ENCODE measurements around the gene TMEM192. TPM values are rescaled to one million over a fixed set of nuclear protein-coding genes. Genes with fewer than 3 reads are reported as not detected.

TMEM192 gene
- total and polyA plus RNA-seq, 2 donors (not counting 3 experiments of a cell fraction or from before 2014, with no cell fraction given) = 11.4 to 13.0 TPM

- Histone ChIP-seq H3K27me3 (ENCODE audit: control insufficient read depth in 2 of 2, insufficient read depth in 2 of 2, low read length in 2 of 2) (no peaks in the 10 kb centered on the region), H2AFZ (ENCODE audit: low read depth, low read length) (no peak overlapping the region), H3K9me3 (replicated peaks; ENCODE audit: control insufficient read depth, insufficient read depth, low read length) (no peaks in the 10 kb centered on the region), H3K36me3 (ENCODE audit: control insufficient read depth in 2 of 2, extremely low read depth in 1 of 2, insufficient read depth in 2 of 2, low read length in 2 of 2) (no peaks in the 10 kb centered on the region), H3K9ac (replicated peaks; ENCODE audit: extremely low read depth, insufficient read depth, low read length) (no peak overlapping the region), H3K27ac (ENCODE audit: insufficient read depth, low read depth, low read length) (no peak overlapping the region), H3K79me2 (ENCODE audit: control insufficient read depth, insufficient read depth, low read length) (no peaks in the 10 kb centered on the region), H3K9me1 (replicated peaks; ENCODE audit: control insufficient read depth, extremely low read depth, insufficient read depth, low read length) (no peaks in the 10 kb centered on the region), H3K4me3 (replicated peaks in 1 of 3; ENCODE audit: insufficient read depth in 1 of 3, low read depth in 1 of 3, low read length in 3 of 3) (no peak overlapping the region), H3K4me2 (ENCODE audit: insufficient read depth, low read length) (no peak overlapping the region), H4K20me1 (replicated peaks; ENCODE audit: control insufficient read depth, extremely low read depth, insufficient read depth, low read length) (no peaks in the 10 kb centered on the region), H3K4me1 (ENCODE audit: control insufficient read depth, extremely low read depth, insufficient read depth, low read length) (no peaks in the 10 kb centered on the region)
- dilution Hi-C loops (cut with MboI; ENCODE audit: extremely low pct_ligation_motif_present, low sequenced_read_pairs) (no loop called here), intact Hi-C loops (cut with micrococcal nuclease) (no loop called here)
- BruUV-seq (replicated peaks) = no TSS peak
- FAIRE-seq = no peak
- ChIA-PET POLR2A (no interaction called here), CTCF (interaction anchor here (1.4 kb wide), 1 partner anchor 1507 kb away, joined by 3 read pairs; no protein-coding TSS in a partner anchor)
- TF ChIP-seq FOS (IDR thresholded peaks at IDR 0.05; ENCODE audit: borderline replicate concordance, insufficient read depth, low read length) (no peak), EZH2 (IDR thresholded peaks at IDR 0.05; ENCODE audit: borderline replicate concordance, low read depth, low read length, severe bottlenecking) (no peak), MYC (IDR thresholded peaks at IDR 0.05; ENCODE audit: low read depth, low read length) (no peak), POLR2A (IDR thresholded peaks at IDR 0.05; ENCODE audit: low read depth, low read length) (no peak), MAX (IDR thresholded peaks at IDR 0.05; ENCODE audit: insufficient read depth, insufficient read length) (no peak), GATA2 (IDR thresholded peaks at IDR 0.05; ENCODE audit: insufficient read depth, insufficient read length, low read depth, low read length) (no peak), JUN (IDR thresholded peaks at IDR 0.05; ENCODE audit: borderline replicate concordance, insufficient read depth, insufficient read length, low read depth) (no peak), POLR2AphosphoS5 (IDR thresholded peaks at IDR 0.05; ENCODE audit: insufficient read depth, low read depth, low read length) (no peak), CTCF (IDR thresholded peaks at IDR 0.05; ENCODE audit: extremely low read depth in 1 of 2, insufficient read depth in 1 of 2, low read depth in 1 of 2, low read length in 2 of 2) (no peak)
- no peak for DNase-seq (ENCODE audit: low read depth, low spot score)
These were observed 51.7 kb downstream of the TMEM192 start for GRCh38 chr4:165060938-165061337.
